ENCODE data around the gene MORN4.
"Not testable (repeated sequence)": the region's sequence is repeated elsewhere in the genome, so short reads cannot be mapped to it uniquely, and the experiment has no call there.

DNA sequence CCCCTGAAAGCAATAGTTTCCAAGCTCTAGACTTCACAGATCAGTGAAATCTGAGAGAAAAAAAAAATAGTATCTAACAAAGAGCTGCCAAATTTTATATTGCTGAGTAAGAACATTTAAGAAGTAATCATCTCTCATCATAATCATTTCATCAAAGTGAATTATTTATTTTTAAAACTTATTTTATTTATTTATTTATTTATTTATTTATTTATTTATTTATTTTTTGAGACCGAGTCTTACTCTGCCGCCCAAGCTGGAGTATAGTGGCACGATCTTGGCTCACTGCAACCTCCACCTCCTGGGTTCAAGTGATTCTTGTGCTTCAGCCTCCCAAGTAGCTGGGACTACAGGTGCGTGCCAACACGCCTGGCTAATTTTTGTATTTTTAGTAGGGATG lies 56.8 kb downstream of the MORN4 start:
- TF ChIP-seq, protein P1, sequence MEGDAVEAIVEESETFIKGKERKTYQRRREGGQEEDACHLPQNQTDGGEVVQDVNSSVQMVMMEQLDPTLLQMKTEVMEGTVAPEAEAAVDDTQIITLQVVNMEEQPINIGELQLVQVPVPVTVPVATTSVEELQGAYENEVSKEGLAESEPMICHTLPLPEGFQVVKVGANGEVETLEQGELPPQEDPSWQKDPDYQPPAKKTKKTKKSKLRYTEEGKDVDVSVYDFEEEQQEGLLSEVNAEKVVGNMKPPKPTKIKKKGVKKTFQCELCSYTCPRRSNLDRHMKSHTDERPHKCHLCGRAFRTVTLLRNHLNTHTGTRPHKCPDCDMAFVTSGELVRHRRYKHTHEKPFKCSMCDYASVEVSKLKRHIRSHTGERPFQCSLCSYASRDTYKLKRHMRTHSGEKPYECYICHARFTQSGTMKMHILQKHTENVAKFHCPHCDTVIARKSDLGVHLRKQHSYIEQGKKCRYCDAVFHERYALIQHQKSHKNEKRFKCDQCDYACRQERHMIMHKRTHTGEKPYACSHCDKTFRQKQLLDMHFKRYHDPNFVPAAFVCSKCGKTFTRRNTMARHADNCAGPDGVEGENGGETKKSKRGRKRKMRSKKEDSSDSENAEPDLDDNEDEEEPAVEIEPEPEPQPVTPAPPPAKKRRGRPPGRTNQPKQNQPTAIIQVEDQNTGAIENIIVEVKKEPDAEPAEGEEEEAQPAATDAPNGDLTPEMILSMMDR (IDR thresholded peaks at IDR 0.05; ENCODE audit: low read depth, low read length, poor library complexity, severe bottlenecking): not testable (repeated sequence)
- TF ChIP-seq EZH2phosphoT487 (IDR thresholded peaks at IDR 0.05; ENCODE audit: borderline replicate concordance, low read length): not testable (repeated sequence)
